Ureter (tissue), 1 donor: ENCODE data around the gene POU5F1. TPM values are rescaled to one million over a fixed set of nuclear protein-coding genes. Genes with fewer than 3 reads are reported as not detected.
"Not testable (repeated sequence)": the region's sequence is repeated elsewhere in the genome, so short reads cannot be mapped to it uniquely, and the experiment has no call there.

Experiments
- DNase-seq: peaks from one replicate; pipeline ENCODE4 v3.0.0-alpha.2; 2020; ENCODE audit warnings: low spot score
- total RNA-seq: library from RNA; stranded (reverse); gene quantifications from one replicate; pipeline ENCODE4 v1.2.4, GENCODE V29; 2023
- donor health status: DM: yes; HTN: yes; CAD: no.

POU5F1 gene
- total RNA-seq, 1 donor from 2014 or later: 9.5 TPM

DNA sequence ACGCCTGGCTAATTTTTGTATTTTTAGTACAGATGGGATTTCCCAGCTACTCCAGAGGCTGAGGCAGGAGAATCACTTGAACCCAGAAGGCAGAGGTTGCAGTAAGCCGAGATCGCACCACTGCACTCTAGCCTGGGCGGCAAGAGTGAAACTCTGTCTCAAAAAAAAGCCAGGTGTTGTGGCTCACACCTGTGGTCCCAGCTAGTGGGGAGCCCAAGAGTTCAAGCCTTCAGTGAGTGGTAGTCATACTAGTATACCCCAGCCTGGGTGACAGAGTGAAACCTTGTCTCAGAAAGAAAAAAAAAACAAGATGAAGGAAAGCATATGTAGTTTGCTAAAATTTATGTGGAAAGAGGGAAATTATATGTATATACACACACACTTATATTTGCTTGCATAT is 20.0 kb upstream of the POU5F1 start:
- DNase-seq: no peak

DNA sequence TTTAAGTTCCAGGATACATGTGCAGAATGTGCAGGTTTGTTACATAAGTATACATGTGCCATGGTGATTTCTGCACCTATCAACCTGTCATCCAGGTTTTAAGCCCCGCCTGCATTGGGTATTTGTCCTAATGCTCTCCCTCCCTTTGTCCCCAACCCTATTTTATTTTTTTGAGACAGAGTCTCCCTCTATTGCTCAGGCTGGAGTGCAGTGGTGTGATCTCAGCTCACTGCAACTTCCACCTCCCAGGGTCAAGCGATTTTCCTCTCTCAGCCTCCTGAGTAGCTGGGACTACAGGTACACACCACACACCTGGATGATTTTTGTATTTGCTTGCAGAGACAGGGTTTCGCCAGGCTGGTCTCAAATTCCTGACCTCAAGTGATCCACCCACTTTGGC is 18.7 kb upstream of the POU5F1 start:
- DNase-seq: not testable (repeated sequence)

DNA sequence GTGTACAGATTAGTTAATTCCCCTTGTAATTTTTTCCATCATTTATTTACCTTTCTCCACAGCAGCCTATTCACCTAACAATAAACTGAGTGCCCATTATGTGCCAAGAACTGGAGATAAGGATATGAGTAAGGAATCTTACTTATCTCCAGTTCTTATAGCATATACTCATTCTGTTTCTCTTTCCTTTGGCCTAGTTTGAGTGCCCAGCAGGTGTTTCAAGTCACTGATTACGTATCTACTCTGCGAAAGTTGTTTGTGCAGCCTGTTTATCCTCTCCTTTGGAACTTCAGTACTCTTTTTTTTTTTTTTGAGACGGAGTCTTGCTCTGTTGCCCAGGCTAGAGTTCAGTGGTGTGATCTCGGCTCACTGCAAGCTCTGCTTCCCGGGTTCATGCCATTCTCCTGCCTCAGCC is 17.3 kb upstream of the POU5F1 start:
- no peak for DNase-seq

DNA sequence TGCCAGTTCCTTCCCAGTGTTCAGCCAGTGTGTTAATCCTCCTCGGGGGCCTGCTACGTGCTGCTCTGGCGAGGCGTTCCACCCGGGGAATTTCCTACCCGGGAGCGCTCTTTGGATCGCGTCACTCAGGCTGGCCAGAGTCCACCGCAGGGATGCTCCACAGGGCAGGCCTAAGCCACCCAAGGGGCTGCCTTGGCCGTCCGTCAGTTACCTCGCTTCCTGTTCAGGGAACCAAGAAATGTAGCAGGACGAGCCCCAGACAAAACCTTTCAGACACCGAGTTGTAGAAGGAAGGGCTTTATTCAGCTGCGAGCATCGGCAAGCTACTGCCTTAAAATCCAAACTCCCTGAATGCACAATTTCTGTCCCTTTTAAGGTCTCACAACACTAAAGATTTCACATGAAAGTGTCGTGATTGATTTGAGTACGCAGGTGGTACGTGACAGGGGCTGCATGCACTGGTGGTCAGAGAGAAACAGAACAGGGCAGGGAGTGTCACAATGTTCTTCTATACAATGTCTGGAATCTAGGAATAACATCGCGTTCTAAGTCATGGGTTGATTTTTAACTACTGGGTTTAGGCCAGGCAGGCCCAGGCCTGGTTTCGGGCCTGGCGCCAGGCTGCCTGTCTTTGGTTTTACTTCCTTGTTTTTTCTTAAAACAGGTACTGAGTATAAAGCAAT is 15.7 kb upstream of the POU5F1 start:
- peak; percentile 72 for DNase-seq

DNA sequence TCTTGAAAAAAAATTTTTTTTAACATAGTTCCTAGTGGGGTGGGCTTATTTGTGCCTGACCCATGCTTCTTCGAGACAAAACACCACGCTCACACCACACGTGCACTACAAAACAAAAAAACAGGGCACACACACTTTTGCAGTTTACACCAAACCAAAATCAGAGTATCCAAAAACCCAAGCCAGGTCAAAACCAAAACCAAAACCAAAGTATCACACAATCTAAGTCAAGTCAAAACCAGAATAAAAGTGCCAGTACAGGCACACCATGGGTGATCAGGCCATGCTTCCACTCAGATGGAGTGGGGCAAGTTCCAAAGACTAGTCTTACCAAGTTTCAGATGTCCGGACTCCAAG is 15.2 kb upstream of the POU5F1 start:
- DNase-seq: not testable (repeated sequence)

DNA sequence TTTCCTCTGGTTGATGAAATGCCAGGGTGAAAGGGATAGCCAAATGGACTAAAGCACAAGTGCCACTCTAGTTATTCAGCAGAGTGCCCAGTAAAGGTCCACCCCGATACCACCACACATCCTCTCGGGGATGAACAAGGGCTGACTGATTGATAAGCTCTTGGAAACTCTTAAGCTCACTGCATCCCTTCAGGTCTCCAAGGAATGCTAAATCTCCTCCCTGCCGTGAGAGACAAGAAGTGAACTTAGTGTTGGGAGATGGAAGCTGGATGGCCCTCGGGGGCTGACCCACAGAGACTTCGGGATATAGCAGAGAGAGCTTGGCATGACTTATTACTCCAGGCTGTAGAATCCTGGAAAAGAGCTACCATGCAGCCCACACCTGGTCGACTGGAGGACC is 13.4 kb upstream of the POU5F1 start:
- DNase-seq: not testable (repeated sequence)

DNA sequence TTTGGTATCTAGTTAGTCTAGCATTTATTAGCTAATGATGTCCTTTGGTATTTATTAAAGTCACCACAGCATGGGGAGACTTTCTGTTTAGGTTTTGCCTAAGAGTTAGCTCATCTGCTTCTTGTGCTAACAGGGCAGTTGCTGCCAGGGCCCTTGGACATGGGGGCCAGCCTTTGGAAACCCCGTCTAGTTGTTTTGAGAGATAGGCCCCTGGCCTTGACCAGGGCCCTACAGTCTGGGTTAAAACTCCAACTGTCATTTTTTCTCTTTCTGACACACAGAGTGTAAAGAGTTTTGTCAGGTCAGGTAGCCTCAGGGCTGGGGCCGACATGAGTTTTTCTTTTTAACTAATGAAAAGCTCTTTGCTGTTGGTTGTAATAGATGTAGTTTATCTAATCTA is 12.8 kb upstream of the POU5F1 start:
- DNase-seq: not testable (repeated sequence)

DNA sequence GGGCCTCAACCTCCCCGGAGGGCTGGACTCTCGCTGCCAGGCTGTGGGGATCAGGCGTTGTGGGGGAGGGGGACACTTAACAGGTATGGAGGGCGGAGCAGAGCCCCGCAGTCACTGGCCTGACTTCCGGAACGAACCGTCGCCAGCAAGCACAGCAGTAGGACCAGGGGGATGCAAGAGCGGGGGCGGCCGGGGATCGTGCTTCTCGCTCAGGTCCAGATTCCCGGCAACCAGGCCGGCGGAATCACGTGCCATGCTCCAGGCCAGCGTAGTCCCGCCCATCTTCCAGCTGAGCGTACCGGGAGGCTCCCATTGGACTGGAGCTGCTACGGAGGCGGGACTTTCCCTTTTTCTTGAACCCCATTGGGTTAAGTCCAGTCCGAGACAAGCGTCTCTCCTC is 10.0 kb upstream of the POU5F1 start:
- peak; percentile 76 for DNase-seq

DNA sequence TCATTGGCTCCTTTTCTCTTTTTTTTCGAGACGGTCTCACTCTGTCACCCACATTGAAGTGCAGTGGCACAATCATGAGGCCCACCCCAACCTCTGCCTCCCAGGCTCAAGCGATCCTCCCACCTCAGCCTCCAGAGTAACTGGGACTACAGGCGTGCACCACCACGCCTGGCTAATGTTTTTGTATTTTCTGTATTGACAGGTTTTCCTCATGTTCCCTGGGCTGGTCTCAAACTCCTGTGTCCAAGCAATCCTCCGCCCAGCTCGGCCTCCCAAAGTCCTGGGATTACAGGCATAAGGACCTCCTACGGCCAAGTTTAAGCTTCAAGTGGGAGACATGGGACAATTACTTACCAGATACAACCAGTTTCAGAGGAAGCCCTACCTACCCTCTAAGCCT is 9.4 kb upstream of the POU5F1 start:
- no peak for DNase-seq

DNA sequence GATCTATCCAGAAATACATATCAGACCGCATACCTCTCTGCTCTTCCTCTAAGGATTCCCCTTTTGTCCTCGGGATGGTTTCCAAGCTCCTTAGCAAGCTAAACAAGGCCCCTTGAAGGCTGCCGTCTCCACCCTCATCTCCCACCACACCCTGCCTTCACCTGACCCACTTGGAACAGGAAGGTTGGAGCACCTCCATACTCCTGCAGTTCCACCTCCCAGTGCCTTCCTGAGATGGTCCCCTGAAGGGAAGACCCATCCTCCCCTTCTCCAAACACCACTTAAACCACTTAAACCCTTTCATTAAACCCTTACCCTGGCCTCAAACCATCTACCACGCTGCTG is 8.5 kb upstream of the POU5F1 start:
- DNase-seq: no peak

DNA sequence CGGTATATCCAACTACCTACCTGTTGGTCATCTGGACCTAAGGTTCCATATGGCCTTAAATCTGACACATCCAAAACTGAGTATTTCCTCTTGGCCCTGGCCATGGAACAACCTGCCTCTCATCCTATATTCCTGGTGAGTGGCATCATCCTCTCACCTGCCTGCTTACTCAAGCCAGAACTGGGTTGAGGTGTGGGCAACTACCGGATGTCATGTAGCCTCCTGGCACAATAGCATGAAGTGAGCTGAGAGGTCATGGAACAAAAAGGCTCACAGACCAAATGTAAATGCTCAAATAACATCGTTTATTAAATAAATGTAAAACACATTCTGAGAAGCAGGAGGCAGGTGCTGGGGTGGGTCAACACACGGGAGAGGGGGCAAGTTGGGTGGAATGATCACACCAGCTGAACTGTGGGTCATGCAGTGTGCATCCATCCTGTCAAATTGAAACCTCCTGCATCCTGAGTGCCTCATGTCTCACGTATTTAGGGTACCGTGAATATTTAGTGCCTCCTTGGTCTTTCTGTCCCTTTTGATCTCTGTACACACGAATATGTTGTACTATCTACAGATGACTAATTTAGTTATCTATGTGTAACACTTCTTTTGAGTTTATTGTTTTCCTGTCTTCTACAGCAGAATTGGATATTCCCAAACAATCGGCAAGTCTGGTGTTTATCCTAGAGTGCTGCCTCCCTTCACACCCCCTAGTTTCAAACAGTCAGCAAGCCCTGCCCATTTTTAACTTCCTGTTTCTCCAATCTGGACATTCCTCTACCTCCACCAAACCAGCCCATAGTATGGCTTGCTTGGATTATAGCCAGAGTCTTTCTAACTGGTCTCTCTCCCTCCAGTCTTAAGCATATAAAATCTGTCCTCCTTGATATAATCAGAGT is 7.9 kb upstream of the POU5F1 start:
- DNase-seq: no peak

DNA sequence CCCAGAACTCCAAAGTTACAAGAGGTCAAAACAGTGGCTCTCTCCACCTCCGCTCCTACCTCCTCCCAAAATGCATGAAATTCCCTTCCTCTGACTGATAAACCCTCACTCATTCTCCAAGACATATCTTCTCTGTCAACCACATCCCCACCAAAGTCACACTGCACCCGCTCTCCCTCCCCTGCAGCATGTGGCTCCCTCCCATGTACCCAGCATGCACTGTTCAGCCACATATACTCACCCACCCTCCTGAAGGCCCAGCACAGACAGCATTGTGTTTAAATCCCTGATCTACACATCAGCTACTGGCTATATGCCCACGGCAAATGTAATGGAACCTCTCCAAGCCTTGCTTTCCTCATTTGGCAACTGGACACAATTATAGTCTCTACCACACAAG is 5.5 kb upstream of the POU5F1 start:
- no peak for DNase-seq

DNA sequence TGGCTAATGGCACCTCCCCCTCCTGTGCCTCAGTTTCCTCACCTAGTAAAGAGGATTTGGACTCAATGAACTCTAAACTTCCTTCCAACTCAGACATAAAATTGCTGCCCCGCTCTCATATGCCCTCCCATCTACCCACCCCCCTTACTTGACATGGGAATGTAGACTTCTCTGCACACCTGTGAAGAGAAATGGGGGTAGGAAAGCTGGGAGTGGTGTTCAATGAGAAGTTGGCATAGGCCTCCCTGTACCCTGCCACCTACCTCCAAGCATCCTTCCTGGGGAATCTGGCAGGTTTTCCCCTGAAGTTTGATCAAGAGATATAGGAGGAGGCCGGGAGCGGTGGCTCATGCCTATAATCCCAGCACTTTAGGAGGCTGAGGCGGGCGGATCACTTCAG is 3.9 kb upstream of the POU5F1 start:
- DNase-seq: no peak

DNA sequence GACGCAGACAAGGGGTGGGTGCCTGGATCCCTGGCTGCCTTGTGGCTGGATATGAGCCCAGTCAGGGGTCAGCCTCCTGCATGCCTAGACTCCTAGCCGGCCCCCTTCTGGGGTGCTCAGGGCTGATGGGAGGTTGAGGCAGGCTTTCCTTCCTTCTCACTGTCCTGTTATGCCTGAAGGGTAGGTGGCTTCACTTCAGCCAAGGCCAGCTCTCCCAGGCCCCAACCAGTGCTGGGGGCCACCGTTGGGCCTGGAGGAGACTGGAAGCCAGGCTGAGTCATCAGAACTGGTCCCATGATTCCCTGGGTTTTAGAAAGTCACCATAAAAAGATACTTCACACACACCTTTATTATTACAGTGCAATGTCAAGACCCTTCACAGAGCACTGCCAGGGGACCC is 2.9 kb upstream of the POU5F1 start:
- DNase-seq: no peak

DNA sequence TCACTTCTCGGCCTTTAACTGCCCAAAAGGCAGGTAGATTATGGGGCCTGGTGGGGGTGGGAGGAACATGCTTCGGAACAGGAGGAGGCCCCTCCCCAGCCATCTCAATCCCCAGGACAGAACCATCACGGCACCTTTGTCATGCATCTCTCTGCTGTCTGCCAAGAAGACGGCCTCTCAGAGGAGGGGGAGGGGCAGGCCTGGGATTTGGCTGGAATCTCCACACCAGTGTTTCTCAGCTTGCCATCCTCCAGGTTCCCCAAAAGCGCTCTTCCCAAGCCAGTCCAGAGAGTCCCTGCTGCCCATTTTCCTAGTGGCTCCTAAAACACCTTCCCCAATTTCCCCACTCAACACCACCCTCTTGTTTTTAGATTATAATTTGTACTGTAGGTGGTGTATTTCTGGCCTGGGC is 2.5 kb upstream of the POU5F1 start:
- DNase-seq: no peak

DNA sequence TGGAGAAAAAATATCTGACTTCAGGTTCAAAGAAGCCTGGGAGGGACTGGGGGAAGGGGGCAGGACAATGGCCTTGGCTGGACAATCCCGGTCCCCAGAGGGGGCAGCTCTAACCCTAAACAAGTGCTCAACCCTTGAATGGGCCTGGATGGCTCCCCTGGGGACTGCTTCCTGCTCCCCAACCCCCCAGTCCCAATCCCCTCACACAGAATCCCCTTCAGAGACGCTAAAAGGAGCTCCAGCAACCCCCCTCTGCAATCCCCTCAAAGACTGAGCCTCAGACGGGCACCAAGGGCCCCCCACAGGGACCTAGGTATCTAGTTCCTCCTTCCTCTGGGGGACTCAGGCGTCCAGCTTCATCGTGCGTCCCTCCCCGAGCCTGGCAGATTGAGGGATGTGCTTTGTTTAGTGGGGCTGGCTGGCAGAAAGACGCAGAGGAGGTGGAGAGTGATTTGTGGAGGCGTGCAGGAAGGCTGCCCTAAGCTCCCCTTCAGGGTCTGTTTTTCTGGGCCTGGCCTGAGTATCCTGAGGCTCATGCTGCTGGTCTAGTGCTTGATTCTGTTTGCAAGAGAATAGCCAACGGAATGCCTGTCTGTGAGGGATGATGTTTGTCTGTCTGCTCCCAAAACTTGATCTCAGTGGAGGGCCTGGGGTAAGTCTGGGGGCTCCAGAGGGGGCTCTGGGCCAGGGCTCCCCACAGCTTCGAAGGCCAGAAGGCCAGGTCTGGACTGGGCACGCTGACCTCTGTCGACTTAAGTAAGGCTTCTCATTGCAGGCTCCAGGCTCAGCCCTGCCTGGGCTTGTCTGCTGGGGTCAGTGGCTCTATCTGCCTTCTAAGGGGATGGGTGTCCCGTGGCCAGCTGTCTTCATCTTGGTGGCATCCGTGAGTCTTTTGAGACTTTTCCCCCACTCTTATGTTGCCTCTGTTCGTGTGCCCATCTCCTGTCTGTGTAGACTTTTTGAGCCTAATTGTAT is 1.7 kb upstream of the POU5F1 start:
- DNase-seq: no peak

DNA sequence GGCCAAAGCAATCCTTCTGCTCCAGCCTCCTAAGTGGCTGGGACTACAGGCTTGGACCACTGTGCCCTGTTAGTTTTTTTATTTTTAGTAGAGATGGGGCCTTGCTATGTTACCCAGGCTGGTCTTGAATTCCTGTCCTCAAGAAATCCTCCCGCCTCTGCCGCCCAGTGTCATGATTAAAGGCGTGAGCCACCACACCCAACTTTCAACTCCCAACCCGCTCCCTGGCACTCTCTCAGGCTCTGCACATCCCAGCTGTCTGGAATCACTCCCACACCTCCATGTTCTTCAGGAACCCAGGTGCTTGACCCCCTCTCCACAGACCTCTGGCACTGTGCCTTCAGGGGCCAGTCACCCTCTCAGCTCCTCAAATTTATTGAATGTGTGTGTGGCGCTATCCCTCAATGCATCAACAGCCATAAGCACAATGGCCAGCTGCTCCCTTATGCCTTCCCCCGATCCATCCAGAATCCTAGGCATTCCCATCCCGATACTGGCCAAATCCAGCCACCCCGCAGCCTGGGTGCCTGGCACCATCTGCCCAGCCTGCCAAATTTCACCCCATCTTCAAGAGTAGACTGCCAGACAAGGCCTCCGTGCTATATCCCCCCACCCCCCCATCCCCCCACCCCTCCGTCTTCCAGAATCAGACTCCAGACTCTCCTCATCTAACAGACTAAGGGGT is 647 bp upstream of the POU5F1 start:
- DNase-seq: no peak

DNA sequence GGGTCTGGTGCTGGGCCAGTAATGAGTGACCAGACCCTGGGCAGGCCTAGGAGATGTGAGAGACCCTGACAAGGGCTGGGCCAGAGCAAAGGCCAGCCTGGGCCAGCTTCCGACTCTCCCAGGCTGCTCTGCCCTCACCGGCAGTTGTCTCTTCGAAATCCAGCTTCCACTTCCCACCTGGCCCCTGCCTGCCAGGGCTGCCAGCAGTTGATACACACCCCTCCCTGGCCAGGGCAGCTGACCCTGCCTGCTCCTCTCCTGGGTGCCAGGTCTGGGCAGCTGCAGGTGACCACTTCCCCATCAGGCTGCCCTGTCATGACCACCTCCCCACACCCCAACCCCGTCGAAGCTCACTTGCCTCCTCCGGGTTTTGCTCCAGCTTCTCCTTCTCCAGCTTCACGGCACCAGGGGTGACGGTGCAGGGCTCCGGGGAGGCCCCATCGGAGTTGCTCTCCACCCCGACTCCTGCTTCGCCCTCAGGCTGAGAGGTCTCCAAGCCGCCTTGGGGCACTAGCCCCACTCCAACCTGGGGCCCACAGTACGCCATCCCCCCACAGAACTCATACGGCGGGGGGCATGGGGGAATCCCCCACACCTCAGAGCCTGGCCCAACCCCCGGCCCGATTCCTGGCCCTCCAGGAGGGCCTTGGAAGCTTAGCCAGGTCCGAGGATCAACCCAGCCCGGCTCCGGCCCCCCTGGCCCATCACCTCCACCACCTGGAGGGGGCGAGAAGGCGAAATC is 453 bp downstream of the POU5F1 start:
- DNase-seq: not testable (repeated sequence)

DNA sequence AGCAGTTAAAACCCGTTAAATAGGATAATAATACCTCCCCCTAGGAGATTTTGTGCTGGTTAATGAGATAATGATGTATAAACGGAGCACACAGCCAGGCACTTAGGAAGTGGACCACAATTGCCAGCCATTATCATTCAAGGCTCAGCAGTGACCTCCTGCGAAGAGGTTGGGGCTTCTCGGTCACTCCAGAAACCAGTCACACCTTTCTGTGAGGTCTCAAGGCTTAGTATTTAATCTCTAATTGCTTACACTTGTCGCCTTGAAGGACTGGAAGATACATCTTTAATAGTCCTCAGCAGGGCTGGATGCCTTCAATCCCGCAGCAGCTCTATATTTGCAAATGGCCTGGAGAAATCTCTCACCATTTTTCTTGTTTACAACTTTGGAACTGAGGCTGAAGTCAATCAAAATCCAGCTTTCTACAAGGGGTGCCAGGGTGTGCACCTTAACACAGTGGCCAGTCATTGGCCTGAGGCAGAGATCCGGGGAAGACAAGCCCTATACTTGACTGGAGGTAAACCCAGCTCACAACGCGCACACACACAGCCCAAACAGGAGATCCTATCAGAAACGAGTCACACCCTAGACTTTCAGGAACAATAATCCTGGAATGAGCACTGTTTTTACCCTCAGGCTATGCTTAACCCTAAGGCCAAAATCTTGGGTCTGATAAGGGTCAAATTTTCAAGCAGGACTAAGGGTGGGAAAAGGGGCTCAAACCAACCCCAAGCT is 1.2 kb downstream of the POU5F1 start:
- peak; percentile 57 for DNase-seq

DNA sequence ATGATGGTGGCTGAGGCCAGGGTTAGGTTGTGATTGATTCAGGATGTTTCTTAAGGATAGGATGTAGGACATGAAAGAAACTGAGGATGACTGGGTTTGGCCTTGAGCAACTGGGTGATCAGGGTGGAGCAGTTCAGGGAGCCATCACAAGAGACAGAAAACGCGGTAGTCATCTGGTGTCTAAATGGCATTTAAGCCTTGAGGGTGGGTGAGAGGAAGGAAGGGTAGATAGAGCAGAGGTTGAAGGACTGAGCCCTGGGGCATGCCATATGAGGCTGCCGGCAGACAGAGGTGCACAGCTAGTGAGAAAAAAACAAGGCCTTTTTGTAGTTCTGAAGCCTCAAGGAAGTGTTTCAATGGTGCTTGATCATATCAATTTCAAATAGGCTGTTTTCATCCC is 1.9 kb downstream of the POU5F1 start:
- DNase-seq: no peak
